Neural progenitor cell (in vitro differentiated cells): ENCODE data around the gene PLBD1.

Experiments used
- EZH2 ChIP-seq: fragments of 200-600 bp; sonication (generic); IDR thresholded peaks from 2 replicates; pipeline ENCODE4 v1.6.1; 2017; ENCODE audit warnings: antibody characterized with exemption, mild to moderate bottlenecking, moderate library complexity
- TF ChIP-seq, protein P1 (sequence below): fragments of 200-600 bp; sonication (generic); IDR thresholded peaks from 2 replicates; pipeline ENCODE4 v1.5.1; 2017; ENCODE audit warnings: antibody characterized with exemption, mild to moderate bottlenecking

DNA sequence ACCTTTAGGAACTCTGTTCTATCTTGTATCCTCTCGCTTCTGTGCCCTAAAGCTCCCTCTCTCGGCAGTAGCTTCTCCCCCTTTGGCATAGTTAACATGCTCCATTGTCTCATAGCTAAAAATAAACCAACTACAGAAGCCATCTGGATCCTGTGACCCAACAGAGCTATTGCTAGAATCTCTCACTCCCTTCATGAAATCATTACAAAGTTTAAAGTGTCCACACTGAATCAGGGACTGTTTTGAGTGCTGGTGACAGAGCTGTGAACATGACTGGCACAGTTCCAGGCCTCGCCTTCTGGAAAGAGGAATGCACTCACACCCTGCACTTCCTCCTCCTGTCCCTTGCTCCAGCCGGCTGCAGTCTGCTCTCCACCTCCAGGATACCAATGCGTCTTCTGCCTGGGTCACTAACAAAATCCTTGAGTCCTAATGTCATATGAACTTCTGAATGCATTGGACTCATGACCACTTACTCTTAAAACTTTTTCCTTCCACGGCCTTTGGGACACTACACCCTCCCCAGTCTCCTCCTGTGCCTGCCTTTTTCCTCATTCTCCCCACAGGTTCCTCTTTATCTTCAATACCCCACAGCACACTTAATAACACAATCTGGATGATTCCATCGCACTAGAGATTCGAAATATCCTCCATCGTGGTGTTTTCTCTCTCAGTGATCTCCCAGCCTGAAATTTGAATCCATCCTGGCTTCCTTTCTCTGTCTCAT lies 13.2 kb downstream of the PLBD1 start:
- TF ChIP-seq EZH2: no peak
- TF ChIP-seq, protein P1, sequence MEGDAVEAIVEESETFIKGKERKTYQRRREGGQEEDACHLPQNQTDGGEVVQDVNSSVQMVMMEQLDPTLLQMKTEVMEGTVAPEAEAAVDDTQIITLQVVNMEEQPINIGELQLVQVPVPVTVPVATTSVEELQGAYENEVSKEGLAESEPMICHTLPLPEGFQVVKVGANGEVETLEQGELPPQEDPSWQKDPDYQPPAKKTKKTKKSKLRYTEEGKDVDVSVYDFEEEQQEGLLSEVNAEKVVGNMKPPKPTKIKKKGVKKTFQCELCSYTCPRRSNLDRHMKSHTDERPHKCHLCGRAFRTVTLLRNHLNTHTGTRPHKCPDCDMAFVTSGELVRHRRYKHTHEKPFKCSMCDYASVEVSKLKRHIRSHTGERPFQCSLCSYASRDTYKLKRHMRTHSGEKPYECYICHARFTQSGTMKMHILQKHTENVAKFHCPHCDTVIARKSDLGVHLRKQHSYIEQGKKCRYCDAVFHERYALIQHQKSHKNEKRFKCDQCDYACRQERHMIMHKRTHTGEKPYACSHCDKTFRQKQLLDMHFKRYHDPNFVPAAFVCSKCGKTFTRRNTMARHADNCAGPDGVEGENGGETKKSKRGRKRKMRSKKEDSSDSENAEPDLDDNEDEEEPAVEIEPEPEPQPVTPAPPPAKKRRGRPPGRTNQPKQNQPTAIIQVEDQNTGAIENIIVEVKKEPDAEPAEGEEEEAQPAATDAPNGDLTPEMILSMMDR: no peak
